IPS-NIHi7 (cell line): ENCODE measurements around the gene OBSCN.
"Not testable (repeated sequence)": the region's sequence is repeated elsewhere in the genome, so short reads cannot be mapped to it uniquely, and the experiment has no call there.

Experiments
- DNase-seq: peaks from one replicate; pipeline ENCODE4 v3.0.0; 2012; ENCODE audit warnings: mixed read lengths; ENCODE audit errors: extremely low spot score

OBSCN gene

DNA sequence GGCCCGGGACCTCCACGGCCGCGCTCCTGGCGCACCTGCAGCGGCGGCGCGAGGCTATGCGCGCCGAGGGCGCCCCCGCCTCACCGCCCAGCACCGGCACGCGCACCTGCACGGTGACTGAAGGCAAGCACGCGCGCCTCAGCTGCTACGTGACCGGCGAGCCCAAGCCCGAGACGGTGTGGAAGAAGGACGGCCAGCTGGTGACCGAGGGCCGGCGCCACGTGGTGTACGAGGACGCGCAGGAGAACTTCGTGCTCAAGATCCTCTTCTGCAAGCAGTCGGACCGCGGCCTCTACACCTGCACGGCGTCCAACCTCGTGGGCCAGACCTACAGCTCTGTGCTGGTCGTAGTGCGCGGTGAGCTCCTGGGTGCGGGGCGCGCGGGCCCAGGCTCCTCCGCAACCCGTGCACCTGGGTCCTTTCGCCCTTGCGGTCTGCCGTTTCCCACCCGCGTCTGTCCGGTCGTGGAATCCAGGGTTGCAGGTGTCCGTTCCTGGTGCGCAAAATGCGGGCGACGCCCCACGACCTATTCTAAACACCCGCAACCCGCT is 4.6 kb downstream of the OBSCN start:
- DNase-seq: no peak

DNA sequence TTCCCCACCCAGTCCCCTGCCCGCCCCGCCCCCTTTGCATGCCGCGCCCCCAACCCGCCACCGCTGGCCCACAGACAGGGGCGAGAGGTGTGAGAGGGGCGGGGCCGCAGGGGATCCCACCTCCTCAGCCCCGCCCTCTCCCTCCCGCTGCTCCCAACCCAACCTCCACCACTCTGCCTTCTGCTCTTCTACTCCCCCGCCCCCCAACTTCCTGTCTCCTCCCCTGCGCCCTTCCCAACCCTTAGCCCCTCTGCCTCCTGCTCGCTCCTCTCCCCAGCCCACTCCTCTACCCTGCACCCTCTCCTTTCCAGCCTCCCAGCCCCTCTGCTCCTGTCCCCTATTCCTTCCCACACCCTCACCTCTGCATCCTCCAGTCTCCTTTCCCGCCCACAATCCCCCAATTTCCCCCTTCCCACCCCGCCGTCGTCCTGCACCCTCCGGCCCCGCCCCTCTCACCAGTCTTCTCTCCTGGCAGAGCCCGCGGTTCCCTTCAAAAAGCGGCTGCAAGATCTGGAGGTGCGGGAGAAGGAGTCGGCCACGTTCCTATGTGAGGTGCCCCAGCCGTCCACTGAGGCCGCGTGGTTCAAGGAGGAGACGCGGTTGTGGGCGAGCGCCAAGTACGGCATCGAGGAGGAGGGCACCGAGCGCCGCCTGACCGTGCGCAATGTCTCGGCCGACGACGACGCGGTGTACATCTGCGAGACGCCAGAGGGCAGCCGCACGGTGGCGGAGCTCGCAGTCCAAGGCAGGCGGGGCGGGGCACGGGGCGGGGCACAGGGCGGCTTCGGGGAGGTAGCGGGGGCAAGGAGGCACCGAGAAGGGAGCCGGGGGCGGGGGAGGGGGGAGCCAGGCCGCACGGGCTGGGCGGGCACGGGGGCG is 5.4 kb downstream of the OBSCN start:
- peak; percentile 99 for DNase-seq

DNA sequence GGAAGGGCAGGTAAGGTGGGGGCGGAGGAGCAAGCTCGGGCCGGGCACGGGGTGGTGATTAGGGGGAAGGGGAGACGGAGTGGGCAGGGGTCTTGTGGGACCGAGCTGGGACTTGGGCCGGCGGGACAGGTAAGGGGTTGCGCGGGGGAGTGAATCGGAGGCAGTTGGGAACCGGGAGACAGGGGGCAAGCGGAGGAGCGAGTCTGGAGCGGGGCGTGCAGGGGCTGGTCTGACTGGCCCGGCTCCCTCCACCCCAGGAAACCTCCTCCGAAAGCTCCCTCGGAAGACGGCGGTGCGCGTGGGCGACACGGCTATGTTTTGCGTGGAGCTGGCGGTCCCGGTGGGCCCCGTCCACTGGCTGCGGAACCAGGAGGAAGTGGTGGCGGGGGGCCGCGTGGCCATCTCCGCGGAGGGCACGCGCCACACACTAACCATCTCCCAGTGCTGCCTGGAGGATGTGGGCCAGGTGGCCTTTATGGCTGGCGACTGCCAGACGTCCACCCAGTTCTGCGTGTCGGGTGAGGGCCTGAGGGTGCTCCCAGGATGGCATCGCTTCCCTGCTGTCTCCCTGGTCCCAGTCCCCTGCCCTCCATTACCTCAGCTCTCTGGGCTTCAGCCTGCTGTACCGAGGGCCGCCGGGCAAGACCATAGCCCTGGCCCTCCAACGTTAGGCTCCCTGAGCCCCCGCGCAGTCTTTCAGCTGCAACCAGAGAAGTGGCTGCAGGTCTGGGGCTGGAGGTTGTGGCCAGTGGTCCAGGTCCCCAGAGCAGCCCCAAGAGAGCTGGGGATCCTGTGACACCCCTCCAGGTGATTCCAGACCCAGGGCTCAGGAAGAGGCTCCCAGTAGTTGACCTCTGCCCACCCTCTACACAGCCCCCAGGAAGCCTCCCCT is 6.3 kb downstream of the OBSCN start:
- DNase-seq: no peak

DNA sequence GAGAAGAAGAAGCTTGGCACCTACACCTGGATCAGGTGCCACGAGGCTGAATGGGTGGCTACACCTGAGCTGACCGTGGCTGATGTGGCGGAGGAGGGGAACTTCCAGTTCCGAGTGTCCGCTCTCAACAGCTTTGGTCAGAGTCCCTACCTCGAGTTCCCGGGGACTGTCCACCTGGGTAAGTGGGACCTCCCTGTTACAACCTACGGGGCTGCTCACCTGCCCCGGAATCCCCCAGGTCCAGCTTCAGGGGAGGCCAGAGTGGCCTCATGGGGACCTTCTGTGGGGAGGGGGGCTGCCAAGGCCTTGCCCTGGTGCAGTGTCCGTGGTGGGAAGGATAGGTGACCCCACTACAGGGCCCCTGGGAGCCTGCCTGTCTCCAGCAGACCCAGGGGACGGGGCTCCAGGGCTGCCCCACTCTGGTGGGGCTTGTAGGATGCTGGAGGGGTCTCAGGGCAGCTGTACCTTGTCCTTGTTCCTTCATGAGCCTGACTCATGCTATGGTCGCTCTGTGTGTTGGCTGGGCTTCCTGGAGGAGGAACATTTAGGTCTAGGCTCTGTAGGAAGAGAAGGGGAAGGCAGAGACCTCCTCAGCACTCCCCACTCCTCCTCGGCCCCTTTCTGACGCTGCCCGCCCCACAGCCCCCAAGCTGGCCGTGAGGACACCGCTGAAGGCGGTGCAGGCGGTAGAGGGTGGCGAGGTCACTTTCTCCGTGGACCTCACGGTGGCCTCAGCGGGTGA is 7.2 kb downstream of the OBSCN start:
- no peak for DNase-seq

- no peak for DNase-seq
These were observed 7.8 kb downstream of the OBSCN start for GRCh38 chr1:228215663-228216116.

DNA sequence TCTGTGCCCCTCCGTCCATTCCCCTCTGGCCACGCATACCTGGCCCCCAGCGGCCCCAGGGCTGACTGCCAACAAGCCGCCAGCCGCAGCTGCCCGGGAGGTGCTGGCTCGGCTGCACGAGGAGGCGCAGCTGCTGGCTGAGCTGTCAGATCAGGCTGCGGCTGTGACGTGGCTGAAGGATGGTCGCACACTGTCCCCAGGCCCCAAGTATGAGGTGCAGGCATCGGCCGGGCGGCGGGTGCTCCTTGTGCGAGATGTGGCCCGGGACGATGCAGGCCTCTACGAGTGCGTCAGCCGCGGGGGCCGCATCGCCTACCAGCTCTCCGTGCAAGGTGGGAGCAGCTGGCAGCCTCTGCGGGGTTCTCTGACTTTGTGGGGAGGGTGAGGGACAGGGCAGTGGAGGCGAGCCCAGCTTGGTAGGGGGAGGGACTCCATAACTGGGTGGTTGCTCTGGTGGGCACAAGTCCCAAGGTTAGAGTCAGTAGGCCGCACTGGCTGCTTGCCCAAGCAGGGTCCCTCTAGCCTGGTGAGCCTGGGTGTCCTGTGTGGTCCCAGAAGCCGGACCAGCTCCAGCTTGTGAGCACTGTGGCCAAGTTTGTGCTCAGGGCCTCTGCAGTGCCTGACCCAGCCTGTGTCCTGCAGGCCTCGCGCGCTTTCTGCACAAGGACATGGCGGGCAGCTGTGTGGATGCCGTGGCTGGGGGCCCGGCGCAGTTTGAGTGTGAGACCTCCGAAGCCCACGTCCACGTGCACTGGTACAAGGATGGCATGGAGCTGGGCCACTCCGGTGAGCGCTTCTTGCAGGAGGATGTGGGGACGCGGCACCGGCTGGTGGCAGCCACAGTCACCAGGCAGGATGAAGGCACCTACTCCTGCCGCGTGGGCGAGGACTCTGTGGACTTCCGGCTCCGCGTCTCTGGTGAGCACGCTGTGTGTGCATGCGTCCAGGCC is 8.8 kb downstream of the OBSCN start:
- no peak for DNase-seq

DNA sequence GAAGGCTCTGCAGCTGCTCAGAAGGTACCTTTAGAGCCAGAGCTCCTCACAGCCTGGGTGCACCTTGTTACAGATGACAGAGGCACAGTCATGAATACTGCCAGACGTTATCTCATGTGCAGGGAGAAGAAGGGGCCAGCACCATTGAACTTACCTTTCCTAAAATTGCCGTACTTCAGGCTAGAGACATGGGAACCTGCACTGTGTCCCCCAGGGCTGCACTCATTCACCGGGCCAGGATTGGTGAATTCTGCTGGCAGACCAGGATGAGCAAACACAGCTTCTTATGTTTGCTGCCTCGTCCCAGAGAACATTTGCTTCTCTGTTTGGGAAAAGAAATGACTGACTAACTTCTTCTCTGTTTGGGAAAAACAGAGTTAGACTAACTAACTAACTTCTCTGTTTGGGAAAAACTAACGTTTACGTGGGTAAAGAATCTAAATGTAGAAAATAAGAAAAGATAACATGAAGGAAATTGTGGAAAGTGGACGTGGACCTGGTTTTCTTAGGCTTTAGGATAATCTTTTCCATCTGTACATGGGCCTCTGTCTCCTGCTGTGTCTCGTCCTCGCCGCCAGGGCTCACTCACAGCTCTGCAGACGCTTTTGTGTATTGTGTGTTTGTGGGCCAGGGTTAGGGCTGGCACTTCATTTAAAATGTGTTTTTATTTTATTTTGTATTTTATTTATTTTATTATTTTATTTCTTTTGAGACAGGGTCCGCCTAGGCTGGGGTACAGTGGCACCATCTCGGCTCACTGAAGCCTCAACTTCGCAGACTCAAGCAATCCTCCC is 9.9 kb downstream of the OBSCN start:
- DNase-seq: no peak

- DNase-seq: no peak
These were observed 10.8 kb downstream of the OBSCN start for GRCh38 chr1:228218513-228219244.

- DNase-seq: no peak
These were observed 11.6 kb downstream of the OBSCN start for GRCh38 chr1:228219245-228219961.

GRCh38 chr1:228219962-228220780 is 12.3 kb downstream of the OBSCN start:
- no peak for DNase-seq

DNA sequence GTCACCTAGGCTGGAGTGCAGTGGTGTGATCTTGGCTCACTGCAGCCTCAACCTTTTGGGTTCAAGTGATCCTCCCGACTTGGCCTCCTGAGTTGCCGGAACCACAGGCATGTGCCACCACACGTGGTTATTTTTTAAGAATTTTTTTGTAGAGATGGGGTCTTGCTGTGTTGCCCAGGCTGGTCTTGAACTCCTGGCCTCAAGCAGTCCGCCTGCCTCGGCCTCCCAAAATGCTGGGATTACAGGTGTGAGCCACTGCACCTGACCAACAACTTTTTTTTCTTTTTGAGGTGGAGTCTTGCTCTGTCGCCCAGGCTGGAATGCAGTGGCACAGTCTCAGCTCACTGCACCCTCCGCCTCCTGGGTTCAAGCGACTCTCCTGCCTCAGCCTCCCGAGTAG is 13.3 kb downstream of the OBSCN start:
- DNase-seq: not testable (repeated sequence)

- no peak for DNase-seq
These were observed 14.7 kb downstream of the OBSCN start for GRCh38 chr1:228222548-228222947.

DNA sequence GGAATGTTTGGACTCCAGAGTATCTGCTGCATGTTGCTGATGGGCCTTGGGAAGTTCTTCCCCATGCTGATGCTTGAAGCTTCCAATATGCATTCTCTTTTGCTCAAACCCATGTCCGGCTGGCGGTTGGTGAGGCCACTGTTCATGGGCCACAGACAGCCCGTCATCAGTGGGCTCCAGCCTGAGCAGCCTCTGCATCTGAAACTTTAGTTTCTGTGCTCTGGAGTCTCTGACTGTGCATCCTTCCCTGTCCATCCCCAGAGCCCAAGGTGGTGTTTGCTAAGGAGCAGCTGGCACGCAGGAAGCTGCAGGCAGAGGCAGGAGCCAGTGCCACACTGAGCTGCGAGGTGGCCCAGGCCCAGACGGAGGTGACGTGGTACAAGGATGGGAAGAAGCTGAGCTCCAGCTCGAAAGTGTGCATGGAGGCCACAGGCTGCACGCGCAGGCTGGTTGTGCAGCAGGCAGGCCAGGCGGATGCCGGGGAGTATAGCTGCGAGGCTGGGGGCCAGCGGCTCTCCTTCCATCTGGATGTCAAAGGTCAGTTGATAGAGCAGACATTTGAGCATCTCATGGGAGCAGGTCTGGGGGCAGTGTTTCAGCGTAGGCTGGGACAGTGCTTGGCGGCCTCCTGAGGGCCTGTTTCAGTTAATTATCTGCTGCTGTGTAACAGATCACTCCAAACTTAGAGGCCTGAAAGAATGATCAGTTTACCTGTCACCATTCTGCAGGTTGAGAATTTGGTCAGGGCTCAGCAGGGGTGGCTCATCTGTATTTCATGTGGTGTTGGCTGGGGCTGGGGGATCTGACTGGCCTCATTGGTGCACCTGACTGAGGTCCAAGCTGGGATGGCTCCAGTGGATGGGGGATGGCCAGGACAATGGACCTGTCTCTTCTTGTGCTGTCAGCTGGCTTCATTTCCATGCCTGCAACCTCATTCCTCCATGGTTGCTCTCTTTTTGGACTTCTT is 16.6 kb downstream of the OBSCN start:
- no peak for DNase-seq

DNA sequence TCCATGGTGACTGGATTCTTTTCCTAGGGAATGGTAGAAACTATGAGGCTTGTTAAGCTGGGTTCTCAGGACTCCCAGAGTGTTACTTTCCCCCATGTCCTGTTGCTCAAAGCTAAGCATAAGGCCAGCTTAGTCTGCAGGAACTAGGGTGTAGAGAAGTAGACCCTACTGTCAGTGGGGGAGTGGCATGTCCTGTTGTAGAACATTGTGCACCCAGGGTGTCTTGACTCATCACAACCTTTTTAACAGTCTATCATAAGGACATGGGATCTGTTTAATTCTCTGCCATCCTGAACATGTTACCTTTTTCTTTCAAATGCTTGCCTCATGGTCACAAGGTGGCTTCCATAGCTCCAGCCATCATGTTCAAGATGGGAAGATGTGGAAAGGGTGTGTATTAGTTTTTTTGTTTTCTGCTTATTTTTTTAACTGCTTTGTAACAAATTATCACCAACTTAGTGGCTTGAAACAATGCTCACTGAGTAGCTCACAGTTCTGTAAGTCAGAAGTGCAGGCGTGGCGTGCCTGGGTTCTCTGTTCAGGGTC is 17.4 kb downstream of the OBSCN start:
- no peak for DNase-seq

- no peak for DNase-seq
These were observed 17.9 kb downstream of the OBSCN start for GRCh38 chr1:228225740-228226139.
